ENCODE results near the gene ASMTL. TPM values are rescaled to one million over a fixed set of nuclear protein-coding genes. Genes with fewer than 3 reads are reported as not detected.

The ASMTL gene
- total and polyA plus RNA-seq, 2 experiments from 2014 or later = 10.1 to 31.0 TPM

DNA sequence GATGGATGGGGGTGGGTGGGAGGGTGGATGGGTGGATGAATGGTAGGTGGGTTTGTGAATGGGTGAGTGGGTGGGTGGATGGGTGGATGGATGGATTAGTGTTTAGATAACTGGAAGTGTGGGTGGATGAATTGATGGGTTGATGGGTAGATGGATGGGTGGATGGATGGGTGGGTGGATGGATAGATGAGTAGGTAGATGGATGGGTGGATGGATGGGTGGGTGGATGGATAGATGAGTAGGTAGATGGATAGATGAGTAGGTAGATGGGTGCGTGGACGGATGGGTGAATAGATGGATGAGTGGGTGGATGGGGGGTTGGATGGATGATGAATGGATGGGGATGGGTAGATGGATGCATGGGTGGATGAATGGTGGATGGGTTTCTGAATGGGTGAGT is 20.3 kb upstream of the ASMTL start:
- no peak for DNase-seq (ENCODE audit: low spot score)
- Histone ChIP-seq H3K36me3 (replicated peaks; ENCODE audit: insufficient read depth, low read depth) (no peaks in the 10 kb centered on the region), H3K27ac (no peak overlapping the region), H2AFZ (no peak overlapping the region), H3K27me3 (no peaks in the 10 kb centered on the region), H3K4me1 (ENCODE audit: insufficient read depth) (no peaks in the 10 kb centered on the region), H3K9me2 (replicated peaks; ENCODE audit: insufficient read depth) (no peaks in the 10 kb centered on the region), H3K79me2 (no peaks in the 10 kb centered on the region), H3K4me3 (no peak overlapping the region), H3K9me3 (ENCODE audit: low read depth) (no peaks in the 10 kb centered on the region), H3K4me2 (no peak overlapping the region), H4K20me1 (ENCODE audit: insufficient read depth, poor library complexity, severe bottlenecking) (no peaks in the 10 kb centered on the region)
- TF ChIP-seq, protein P1, sequence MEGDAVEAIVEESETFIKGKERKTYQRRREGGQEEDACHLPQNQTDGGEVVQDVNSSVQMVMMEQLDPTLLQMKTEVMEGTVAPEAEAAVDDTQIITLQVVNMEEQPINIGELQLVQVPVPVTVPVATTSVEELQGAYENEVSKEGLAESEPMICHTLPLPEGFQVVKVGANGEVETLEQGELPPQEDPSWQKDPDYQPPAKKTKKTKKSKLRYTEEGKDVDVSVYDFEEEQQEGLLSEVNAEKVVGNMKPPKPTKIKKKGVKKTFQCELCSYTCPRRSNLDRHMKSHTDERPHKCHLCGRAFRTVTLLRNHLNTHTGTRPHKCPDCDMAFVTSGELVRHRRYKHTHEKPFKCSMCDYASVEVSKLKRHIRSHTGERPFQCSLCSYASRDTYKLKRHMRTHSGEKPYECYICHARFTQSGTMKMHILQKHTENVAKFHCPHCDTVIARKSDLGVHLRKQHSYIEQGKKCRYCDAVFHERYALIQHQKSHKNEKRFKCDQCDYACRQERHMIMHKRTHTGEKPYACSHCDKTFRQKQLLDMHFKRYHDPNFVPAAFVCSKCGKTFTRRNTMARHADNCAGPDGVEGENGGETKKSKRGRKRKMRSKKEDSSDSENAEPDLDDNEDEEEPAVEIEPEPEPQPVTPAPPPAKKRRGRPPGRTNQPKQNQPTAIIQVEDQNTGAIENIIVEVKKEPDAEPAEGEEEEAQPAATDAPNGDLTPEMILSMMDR (IDR thresholded peaks at IDR 0.05; ENCODE audit: poor library complexity) = no peak
- TF ChIP-seq EZH2phosphoT487 (IDR thresholded peaks at IDR 0.05; ENCODE audit: low read depth, severe bottlenecking, unreplicated experiment) (no peak), EZH2 (IDR thresholded peaks at IDR 0.05; ENCODE audit: borderline replicate concordance) (no peak)
- WGBS (ENCODE audit: low lambda C conversion rate, missing lambda C conversion rate) = no CpG with 5 or more reads among the region's 2 CpGs

DNA sequence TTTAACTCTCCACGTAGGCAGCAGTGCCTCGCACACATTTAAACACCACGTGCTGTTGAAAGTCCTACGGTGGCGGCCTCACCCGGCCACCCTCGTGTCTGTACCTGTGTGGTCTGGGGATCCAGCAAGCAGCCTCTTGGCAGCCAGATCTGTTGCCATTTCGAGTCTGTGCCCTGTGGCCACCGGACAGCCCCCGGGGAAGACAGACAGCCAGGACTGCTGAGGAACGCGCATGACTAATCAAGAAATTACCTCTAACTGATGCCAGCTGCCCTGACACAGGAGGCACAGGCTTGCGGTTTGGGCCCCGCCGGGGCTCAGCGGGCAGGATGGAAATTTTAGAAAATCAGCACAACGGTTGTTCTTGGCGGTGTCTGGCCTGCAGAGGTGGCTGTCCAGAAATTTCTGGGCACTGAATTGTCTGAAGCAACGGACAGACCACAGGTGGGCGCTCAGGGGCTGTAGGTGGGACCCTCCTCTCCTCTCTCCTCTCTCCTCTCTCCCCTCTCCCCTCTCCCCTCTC is 15.6 kb upstream of the ASMTL start:
- TF ChIP-seq EZH2 (IDR thresholded peaks at IDR 0.05; ENCODE audit: borderline replicate concordance) (no peak), EZH2phosphoT487 (IDR thresholded peaks at IDR 0.05; ENCODE audit: low read depth, severe bottlenecking, unreplicated experiment) (no peak)
- TF ChIP-seq, protein P1 (IDR thresholded peaks at IDR 0.05; ENCODE audit: poor library complexity) = no peak
- Histone ChIP-seq H3K9me3 (ENCODE audit: low read depth) (no peaks in the 10 kb centered on the region), H3K36me3 (replicated peaks; ENCODE audit: insufficient read depth, low read depth) (no peaks in the 10 kb centered on the region), H3K27me3 (no peaks in the 10 kb centered on the region), H3K4me2 (no peak overlapping the region), H3K79me2 (no peaks in the 10 kb centered on the region), H3K4me3 (no peak overlapping the region), H3K4me1 (ENCODE audit: insufficient read depth) (no peaks in the 10 kb centered on the region), H2AFZ (no peak overlapping the region), H4K20me1 (ENCODE audit: insufficient read depth, poor library complexity, severe bottlenecking) (no peaks in the 10 kb centered on the region), H3K27ac (no peak overlapping the region), H3K9me2 (replicated peaks; ENCODE audit: insufficient read depth) (no peaks in the 10 kb centered on the region)
- no peak for DNase-seq (ENCODE audit: low spot score)
- WGBS (ENCODE audit: low lambda C conversion rate, missing lambda C conversion rate) = 80% methylated on average over 19 of the region's 20 CpGs

DNA sequence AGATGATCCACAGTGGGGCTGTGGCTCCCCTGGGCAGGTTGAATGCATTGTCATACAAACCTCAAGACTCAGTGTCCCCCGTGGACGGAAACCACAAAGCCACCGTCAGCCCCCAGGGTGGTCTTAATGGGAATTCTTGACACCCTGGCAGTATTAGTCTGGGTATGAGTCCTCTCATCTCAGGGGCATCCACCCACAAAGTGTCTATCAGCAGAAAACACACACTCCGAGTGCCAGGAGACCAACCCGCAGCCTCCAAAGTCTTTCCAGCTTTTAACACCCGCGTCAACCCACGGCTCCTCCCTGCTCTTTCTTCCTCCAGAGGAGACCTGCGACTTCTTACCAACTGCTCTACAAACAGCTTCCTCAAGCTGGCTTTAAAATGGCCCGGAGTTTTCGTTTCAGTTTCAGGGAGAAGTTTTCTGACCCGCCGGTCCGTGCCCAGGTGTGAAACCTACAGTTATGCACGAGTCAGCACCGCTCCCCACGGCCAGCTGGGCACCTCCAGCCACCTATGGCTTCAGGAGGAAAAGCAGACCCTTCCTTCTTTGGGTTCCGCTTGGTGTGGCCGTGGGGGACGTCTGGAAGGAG is 14.4 kb upstream of the ASMTL start:
- no peaks in the 10 kb centered on the region for H3K27me3 ChIP-seq
- H3K4me3 ChIP-seq = no peak overlapping the region
- no peaks in the 10 kb centered on the region for H3K36me3 ChIP-seq (replicated peaks; ENCODE audit: insufficient read depth, low read depth)
- TF ChIP-seq EZH2 (IDR thresholded peaks at IDR 0.05; ENCODE audit: borderline replicate concordance) = no peak
- TF ChIP-seq, protein P1 (IDR thresholded peaks at IDR 0.05; ENCODE audit: poor library complexity) = no peak
- no peak for TF ChIP-seq EZH2phosphoT487 (IDR thresholded peaks at IDR 0.05; ENCODE audit: low read depth, severe bottlenecking, unreplicated experiment)
- no peak overlapping the region for H3K27ac ChIP-seq
- no peak for DNase-seq (ENCODE audit: low spot score)
- no peaks in the 10 kb centered on the region for H4K20me1 ChIP-seq (ENCODE audit: insufficient read depth, poor library complexity, severe bottlenecking)
- no peak overlapping the region for H3K4me2 ChIP-seq
- H3K4me1 ChIP-seq (ENCODE audit: insufficient read depth) = no peaks in the 10 kb centered on the region
- no peaks in the 10 kb centered on the region for H3K79me2 ChIP-seq
- H3K9me3 ChIP-seq (ENCODE audit: low read depth) = no peaks in the 10 kb centered on the region
- no peak overlapping the region for H2AFZ ChIP-seq
- H3K9me2 ChIP-seq (replicated peaks; ENCODE audit: insufficient read depth) = no peaks in the 10 kb centered on the region
- WGBS (ENCODE audit: low lambda C conversion rate, missing lambda C conversion rate) = 65% methylated on average over 20 of the region's 20 CpGs

Measured in hepatocyte (in vitro differentiated cells).